BJ (cell line): ENCODE data around the gene SACS. TPM values are rescaled to one million over a fixed set of nuclear protein-coding genes. Genes with fewer than 3 reads are reported as not detected.

Experiments
- CTCF ChIA-PET: fragments of 350-600 bp; formaldehyde crosslinking; extraction: SDS; loops from one replicate; lab custom pipeline; 2021; ENCODE audit warnings: antibody characterized with exemption, inconsistent platforms; lab: Yijun Ruan, JAX
- POLR2A ChIA-PET: fragments of 300-600 bp; sonication (Branson Sonifier 250); formaldehyde crosslinking; extraction: SDS; loops from one replicate; lab custom pipeline; 2021; ENCODE audit warnings: antibody characterized with exemption; lab: Charles Lee
- DNase-seq: peaks from one replicate; pipeline ENCODE4 v3.0.0-alpha.2; 2011; ENCODE audit warnings: low read depth
- H3K27me3 ChIP-seq: 2 replicates; pipeline ENCODE4 v1.6.0; 2011; ENCODE audit warnings: low read length; ENCODE audit not compliant: control insufficient read depth, insufficient read depth
- H3K36me3 ChIP-seq: 2 replicates; pipeline ENCODE4 v1.5.1; 2011; ENCODE audit warnings: low read length; ENCODE audit not compliant: control insufficient read depth, insufficient read depth
- H3K4me3 ChIP-seq: 2 replicates; pipeline ENCODE4 v1.5.1; 2011; ENCODE audit warnings: low read depth, mild to moderate bottlenecking, control low read depth, low read length
- polyA plus RNA-seq: library from polyadenylated mRNA; depleted of rRNA; stranded (reverse); fragments of >200 nt; gene quantifications from 2 replicates; pipeline ENCODE4 v1.2.3, GENCODE V29; 2011
- TF ChIP-seq, protein P1 (sequence below): IDR thresholded peaks from 2 replicates; pipeline ENCODE4 v1.5.1; 2011; ENCODE audit warnings: low read depth, mild to moderate bottlenecking, control low read depth, inconsistent platforms, low read length, moderate library complexity; ENCODE audit not compliant: insufficient read depth

Gene SACS
- polyA plus RNA-seq, 1 experiment, result 23.1 TPM

DNA sequence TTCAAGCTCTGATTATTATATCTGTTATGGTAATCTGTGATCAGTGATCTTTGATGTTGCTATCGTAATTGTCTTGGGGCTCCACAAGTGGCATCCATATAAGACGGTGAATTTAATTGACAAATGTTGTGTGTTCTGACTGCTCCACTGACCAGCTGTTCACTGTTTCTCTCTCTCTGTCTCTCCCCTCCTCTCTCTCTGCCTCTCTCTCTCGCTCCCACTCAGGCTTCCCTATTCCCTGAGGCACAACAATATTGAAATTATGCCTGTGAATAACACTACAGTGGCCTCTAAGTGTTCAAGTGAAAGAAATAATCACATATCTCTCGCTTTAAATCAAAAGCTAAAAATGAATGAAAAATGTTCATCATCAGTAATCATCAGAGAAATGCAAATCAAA is 4.4 kb upstream of the SACS start:
- CTCF ChIA-PET, result no interaction called here
- DNase-seq, result no peak
- POLR2A ChIA-PET, result no interaction called here

DNA sequence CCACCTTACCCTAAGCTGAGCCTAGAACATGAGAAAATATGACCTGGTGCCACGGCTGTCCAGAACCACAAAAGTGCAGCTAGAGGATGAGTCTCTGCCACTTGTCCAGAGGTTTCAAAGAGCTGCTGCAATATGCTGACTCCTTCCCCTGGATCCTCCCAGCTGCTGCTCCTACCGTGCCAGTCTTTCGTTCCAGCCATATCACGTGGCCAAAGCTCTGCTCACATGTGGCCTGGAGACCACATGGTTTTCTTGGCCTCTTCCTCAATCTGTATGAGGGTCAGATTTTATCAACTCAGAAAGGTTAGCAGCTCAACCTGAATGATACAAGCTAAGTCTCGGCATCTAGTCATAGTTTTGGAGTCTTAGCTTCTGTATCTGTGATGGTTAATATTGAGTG is 3.2 kb upstream of the SACS start:
- CTCF ChIA-PET, result interaction anchor here (0.6 to 1.2 kb wide), 3 partner anchors 17 to 38 kb away, joined by 3 to 4 read pairs (median 4); no protein-coding TSS in a partner anchor
- H3K27me3 ChIP-seq, result no peaks in the 10 kb centered on the region
- DNase-seq, result no peak
- no peak overlapping the region for H3K4me3 ChIP-seq
- POLR2A ChIA-PET, result no interaction called here
- TF ChIP-seq, protein P1, sequence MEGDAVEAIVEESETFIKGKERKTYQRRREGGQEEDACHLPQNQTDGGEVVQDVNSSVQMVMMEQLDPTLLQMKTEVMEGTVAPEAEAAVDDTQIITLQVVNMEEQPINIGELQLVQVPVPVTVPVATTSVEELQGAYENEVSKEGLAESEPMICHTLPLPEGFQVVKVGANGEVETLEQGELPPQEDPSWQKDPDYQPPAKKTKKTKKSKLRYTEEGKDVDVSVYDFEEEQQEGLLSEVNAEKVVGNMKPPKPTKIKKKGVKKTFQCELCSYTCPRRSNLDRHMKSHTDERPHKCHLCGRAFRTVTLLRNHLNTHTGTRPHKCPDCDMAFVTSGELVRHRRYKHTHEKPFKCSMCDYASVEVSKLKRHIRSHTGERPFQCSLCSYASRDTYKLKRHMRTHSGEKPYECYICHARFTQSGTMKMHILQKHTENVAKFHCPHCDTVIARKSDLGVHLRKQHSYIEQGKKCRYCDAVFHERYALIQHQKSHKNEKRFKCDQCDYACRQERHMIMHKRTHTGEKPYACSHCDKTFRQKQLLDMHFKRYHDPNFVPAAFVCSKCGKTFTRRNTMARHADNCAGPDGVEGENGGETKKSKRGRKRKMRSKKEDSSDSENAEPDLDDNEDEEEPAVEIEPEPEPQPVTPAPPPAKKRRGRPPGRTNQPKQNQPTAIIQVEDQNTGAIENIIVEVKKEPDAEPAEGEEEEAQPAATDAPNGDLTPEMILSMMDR, result no peak
- no peaks in the 10 kb centered on the region for H3K36me3 ChIP-seq

More for the DNA sequence above, 4.4 kb upstream of the SACS start:
- no peaks in the 10 kb centered on the region for H3K36me3 ChIP-seq
- H3K27me3 ChIP-seq, result no peaks in the 10 kb centered on the region
- no peak overlapping the region for H3K4me3 ChIP-seq
- TF ChIP-seq, protein P1, result no peak

DNA sequence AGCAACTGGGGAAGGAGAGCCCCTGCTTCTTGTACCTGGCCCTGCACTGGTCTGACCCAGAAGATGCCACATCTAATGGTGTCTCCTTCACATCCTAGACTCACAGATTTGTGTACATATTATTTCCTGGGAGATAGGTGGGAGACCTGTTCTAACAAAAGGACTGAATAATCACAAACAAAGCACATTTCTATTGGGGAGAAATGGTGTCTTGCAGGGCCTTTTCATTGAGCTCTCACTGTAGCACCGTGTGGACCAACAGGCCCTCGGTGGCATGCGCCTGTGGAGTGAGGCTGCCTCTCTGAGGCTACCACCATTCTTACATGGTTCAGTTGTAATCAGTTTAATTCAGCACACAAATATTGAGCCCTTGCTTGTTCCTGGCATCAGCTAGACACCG is 989 bp upstream of the SACS start:
- Histone ChIP-seq H3K27me3 (no peaks in the 10 kb centered on the region), H3K4me3 (no peak overlapping the region), H3K36me3 (no peaks in the 10 kb centered on the region)
- DNase-seq, result no peak
- TF ChIP-seq, protein P1, result no peak
- ChIA-PET CTCF (no interaction called here), POLR2A (no interaction called here)

DNA sequence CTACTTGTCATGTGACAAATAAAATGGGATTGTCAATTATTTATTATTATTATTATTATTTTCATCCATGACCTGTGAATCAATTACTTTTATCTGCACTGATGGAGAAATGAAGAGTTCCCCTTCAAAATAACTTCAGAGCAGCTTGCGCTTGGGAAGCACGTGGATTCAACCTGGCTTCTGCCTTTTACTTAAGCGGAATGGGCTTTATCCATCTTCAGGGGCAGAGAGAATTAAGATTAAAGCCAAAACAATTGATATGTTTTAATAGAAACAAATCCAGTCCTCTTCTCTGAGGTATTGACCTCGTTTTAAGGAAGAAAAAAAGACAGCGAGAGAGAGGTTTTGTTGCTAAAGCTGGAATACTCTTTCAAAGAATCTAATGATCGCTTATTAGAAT is 876 bp downstream of the SACS start:
- TF ChIP-seq, protein P1, result no peak
- Histone ChIP-seq H3K4me3 (peak overlapping the region; percentile 86), H3K27me3 (no peaks in the 10 kb centered on the region), H3K36me3 (no peaks in the 10 kb centered on the region)
- ChIA-PET CTCF (interaction anchor here (0.9 to 1.1 kb wide), 3 partner anchors 31 to 470 kb away, joined by 3 to 5 read pairs (median 3); no protein-coding TSS in a partner anchor), POLR2A (no interaction called here)
- DNase-seq, result no peak

DNA sequence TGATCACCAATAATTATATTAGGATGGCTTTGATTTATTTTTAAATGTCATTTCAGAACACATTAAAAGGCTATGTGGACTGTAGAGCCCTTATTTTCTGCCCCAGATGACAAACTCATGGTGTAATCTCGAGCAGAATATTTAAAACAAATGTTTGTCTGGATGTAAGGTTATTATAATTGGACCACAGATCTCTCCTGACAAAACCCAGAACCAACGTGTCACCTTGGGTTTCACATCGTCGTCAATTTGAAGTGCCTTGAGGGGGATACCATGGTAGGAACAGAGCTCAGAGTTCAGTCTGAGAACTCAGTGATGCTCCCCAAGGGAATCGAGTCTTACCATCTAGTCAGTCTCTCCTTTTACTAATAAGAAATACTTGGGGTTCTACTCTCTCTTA is 2.8 kb downstream of the SACS start:
- TF ChIP-seq, protein P1, result no peak
- Histone ChIP-seq H3K36me3 (no peaks in the 10 kb centered on the region), H3K27me3 (no peaks in the 10 kb centered on the region), H3K4me3 (no peak overlapping the region)
- CTCF ChIA-PET, result no interaction called here
- POLR2A ChIA-PET, result no interaction called here
- no peak for DNase-seq
